ENCODE measurements around the gene FYN.

The FYN gene

DNA sequence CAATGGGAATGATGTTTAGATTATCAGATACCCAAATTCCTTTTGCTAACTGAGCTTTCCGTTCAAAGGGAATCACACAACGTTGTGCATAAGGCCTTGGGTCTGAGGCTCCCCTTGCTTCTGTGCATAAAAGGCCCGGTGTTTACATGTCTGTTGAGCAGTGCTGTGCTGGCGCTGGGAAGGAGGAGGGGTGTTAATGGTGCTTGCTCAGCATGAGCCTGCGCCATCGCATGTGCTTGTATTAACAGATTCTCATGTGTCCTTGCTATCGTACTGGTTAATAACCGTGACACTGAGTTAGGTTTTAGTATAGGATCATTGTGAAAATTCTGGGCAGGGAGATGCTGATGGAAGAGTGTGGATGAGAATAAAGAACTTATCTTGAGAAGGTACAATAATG lies 205.3 kb downstream of the FYN start:
- DNase-seq (ENCODE audit: low read depth in 4 of 4, low spot score in 1 of 4): no peak

DNA sequence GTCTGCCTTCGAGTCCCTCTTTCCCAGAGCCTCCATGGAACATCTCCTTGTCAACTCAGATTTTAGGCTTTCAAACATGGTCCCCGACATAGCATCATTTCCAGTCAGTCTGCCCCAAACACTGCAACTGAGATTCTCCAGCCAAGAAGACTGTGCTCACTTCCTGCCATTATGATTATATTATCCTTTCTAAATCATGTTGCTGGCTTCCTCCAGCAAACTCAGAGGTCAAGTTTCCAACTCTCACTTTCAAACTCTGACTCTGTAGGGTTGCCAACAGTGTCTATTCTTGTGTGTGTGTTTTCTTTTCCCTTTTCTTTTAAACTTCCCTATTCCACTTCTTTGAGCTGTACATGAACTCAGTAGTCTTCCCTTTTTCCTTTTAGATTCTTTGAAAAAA lies 206.4 kb downstream of the FYN start:
- no peak for DNase-seq (ENCODE audit: low read depth in 4 of 4, low spot score in 1 of 4)

DNA sequence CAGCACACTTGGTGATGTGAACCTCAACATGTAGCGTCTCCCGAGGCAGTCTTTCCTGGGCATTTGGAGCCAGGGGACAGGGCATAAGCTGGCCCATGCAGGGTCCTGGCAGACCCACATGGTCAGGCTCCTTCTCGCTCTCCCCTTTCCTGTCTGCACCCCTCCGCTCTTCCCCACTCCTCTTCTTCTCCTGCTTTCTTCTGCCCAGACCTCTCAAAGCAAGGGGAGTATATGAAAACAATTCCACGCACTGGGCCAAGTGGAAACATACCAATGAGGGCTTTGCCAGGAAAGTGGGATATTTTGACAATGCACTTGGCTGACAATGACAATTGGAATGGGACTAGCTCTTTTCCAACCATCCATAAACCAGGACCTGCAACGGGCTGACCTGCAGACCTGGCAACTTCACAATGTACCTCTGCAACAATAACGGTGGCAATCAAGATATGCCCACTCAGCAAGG lies 208.7 kb downstream of the FYN start:
- no peak for DNase-seq (ENCODE audit: low read depth in 4 of 4, low spot score in 1 of 4)

DNA sequence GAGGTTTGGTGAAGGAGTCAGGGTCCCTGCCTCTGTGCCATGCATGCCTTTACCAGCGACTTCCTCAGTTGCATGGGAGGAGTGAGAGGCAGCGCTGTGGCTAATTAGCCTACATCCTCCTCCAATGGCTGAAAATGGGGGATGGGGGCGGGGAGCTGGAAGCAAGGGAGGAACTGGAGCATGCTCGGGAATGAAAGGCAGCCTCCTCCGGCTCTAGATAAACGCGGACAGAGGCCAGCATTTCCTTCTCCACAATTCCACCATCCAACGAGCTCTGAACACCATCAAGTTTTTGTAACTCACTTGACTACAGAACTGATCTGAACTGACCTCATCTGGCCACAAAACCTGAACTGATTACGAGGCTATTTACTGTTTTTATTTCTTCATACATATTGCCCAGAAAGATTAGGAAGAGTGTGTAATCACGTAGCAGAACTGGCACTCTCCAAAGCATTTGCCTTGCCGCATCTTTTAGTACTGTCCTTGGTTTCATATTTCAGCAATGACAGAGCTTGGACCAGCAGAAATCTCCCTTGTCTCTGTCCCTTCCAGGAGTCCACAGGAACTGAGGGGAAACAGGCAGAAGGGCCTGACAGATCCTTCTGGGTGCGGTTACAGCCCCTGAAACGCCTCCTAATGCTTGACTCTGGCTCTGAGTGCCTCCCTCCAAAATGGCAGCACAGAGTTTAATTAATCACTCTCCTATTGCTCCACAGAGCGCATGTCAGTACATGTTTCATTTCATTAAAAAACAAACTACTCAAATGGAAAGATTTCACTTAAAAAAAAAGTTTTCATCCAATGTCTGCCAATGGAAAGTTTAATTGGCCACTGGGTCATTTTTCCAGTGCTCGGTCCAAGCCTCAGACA lies 209.3 kb downstream of the FYN start:
- DNase-seq (ENCODE audit: low read depth in 4 of 4, low spot score in 1 of 4): no peak

DNA sequence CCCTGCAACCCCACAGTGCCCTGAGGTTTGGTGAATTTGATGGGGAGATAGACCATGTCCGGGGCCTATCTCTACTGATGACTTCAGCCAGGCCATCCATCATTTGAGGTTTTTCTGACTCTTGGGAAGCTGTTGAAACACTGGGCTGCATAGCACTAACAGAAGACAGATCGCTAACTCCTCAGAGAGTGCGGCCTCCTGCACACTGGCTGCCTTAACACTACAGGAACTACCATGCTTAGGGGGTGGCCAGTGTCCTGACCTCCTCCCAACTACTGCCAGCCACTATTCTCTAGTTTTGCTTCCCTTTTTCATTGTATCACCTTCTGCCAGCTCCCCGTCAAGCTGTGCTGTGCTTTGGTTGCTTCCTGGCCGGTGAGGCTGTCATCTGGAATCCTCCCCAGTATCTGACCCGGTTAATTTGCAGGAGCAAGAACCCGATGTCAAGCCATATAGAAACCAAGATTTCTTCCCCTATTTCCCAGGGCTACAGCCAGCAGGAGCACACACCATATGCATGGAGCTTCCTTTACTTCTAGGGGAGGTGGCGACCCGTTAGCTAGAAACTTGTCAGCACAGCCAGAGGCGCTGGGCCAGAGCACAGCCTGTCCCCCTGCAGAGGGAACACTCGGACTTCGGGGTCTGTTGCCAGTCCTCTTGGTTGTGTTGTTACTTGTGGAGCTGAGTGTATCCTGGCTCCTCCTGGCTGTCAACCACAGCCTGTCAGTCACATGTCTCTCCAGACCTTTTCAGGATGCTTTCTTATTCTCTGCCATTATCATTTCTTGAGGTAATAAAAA lies 210.3 kb downstream of the FYN start:
- no peak for DNase-seq (ENCODE audit: low read depth in 4 of 4, low spot score in 1 of 4)

DNA sequence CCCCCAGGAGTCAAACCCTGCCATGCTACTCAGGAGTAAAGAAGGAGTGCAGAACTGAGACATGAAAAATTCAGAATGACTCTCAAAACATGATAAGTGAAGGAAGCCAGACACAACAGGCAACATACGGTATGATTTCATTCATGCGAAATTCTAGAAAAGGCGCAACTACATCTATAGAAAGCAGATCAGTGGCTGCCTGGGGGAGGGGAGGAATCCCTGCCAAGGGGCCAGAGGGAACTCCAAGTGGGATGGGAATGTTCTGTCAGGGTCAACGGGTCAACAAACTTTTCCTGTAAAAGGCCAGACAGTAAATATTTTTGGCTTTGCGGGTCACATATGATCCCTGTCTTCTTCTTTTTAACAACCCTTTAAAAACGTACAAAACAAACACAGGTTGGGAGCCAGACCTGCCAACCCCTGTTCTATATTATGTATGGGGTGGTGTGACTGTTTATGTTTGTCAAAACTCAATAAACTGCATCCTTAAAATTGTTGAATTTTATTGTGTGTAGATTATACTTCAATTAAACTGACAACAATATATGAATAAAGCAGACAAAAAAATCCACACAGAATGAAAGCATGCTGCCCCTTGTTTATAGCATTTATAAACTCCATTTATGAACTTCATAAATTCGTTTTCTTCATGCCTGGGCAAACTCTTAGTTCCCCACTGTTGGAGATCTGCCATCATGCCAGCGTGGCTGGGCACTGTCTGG lies 211.0 kb downstream of the FYN start:
- no peak for DNase-seq (ENCODE audit: low read depth in 4 of 4, low spot score in 1 of 4)

- no peak for DNase-seq (ENCODE audit: low read depth in 4 of 4, low spot score in 1 of 4)
These were observed 211.7 kb downstream of the FYN start for GRCh38 chr6:111661541-111662061.

DNA sequence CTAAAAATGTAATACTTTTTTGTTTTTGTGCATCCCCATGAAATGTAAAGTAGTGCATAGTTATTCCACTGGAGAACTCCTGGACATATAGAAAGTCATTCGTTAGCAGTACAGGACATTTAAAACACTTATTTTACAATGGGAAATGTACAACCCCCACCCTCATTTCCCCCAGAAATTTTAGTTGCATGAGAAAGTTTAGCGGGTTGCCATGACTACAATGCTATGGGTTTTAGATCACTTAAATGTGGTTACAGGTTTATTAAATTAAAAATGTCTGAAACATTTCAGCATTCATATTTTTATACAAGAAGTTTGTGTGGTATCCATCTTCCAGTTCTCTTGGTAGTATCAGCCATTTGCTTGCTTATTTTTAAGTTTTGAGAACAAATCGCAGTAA lies 212.7 kb downstream of the FYN start:
- no peak for DNase-seq (ENCODE audit: low read depth in 4 of 4, low spot score in 1 of 4)

DNA sequence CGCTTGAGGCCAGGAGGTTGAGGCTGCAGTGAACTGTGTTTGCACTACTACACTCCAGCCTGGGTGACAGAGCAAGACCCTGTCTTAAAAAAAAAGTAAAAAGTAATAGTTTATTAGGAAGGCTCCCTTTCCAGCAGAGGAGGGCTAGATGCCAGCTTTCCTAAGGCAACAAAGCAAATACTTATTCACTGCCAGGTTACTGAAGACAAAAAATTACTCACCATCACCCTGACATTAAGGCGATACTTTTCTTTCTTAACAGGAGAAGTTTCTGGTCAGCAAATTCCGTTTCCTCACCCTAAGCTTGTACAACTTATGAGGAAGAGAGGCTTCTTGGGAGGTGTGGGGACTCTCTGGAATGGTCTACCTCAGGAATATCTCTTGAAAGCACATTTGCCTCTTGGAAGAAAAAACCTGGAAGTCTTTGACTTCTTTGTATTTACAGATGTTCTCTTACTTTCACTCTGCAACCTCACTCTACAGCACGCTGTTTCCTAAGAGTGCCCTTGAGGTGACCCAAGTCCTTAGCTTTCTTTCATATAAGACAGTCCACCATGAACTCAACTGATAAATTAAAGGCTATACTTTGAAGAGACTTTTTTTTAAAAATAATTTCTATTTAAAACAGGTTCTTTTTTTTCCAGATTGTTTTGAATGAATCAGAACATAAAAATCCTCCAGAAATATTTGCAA lies 214.6 kb downstream of the FYN start:
- DNase-seq (ENCODE audit: low read depth in 4 of 4, low spot score in 1 of 4): no peak

DNA sequence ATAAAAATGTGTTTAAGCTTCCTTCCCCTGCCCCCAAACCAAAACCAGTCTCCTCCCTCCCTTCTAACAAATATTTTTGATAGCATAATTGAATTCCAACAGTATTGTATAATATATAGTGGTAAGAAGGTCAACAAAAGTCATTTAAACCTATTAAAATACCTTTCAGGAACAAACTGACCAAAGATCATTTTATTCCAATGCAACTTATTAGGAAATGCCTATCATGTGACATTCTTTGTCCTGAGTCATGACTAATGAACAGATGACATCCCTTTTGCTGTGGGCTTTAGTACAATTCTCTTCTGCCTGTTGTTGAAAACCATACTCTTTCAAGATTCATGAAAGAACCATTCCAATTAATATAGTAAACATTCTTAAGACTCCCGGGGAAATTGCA lies 216.1 kb downstream of the FYN start:
- DNase-seq (ENCODE audit: low read depth in 4 of 4, low spot score in 1 of 4): no peak

DNA sequence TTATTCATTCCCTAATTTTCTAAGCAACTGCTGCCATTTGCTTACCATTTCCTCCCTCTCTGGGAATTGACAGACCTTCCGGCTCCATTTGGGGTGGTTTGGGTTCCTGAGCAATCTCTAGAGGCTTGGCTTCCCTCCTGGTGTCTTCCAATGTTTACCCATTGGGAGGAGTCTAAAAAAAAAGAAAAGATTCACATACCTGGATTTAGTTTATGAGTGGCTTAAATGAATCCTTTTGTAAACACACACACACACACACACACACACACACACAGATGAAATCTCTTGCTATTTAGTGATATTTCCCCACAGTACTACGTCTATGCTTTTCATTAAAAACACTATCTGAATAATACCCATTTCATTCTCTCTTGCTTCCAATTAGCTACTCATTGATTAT lies 219.3 kb downstream of the FYN start:
- DNase-seq (ENCODE audit: low read depth in 4 of 4, low spot score in 1 of 4): no peak

DNA sequence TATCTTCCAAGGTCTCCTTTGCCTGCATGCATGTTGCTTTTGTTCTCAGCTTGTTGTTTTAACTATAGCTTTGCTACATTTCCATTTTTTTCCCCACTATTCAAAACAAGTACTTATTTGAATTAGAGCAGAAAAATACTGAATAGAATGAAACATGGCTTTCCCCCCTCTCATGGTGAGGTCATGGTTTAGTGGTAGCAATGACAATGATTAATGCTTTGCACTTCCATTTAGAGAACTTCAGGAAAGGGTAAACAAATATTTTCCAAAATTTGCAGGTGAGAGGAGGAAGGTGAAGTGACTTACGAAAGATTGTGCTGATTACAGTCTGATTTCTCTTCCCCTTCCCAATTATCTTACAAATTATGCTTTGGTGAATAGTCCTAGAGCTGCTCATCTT lies 219.8 kb downstream of the FYN start:
- no peak for DNase-seq (ENCODE audit: low read depth in 4 of 4, low spot score in 1 of 4)

- DNase-seq (ENCODE audit: low read depth in 4 of 4, low spot score in 1 of 4): no peak
These were observed 221.1 kb downstream of the FYN start for GRCh38 chr6:111652156-111652555.

- DNase-seq (ENCODE audit: low read depth in 4 of 4, low spot score in 1 of 4): no peak
These were observed 221.8 kb downstream of the FYN start for GRCh38 chr6:111651185-111652034.

GRCh38 chr6:111650049-111650448 lies 223.2 kb downstream of the FYN start:
- no peak for DNase-seq (ENCODE audit: low read depth in 4 of 4, low spot score in 1 of 4)

DNA sequence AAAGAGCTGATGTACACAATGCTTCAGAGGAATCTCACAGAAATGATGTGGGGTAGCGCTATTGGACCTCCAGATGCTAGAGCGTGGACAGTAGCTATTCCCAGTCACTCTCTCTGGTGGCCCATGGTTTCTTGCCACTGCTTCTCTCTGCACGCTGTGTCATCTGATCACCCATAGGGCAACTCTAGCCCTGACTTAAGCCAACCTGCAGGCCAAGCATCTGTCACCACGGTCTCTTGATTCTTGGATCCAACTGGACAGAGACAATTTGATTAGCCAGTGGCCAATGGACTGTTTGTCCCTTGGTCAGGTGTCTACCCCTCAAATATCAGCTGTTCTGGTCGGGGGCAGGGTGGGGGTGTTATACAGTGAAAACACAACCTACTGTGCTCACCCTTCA lies 225.2 kb downstream of the FYN start:
- DNase-seq (ENCODE audit: low read depth in 4 of 4, low spot score in 1 of 4): no peak

GRCh38 chr6:111646942-111647341 lies 226.3 kb downstream of the FYN start:
- DNase-seq (ENCODE audit: low read depth in 4 of 4, low spot score in 1 of 4): no peak

GRCh38 chr6:111646034-111646433 lies 227.2 kb downstream of the FYN start:
- no peak for DNase-seq (ENCODE audit: low read depth in 4 of 4, low spot score in 1 of 4)

GRCh38 chr6:111644893-111645430 lies 228.3 kb downstream of the FYN start:
- DNase-seq (ENCODE audit: low read depth in 4 of 4, low spot score in 1 of 4): no peak
